HepG2 (cell line): ENCODE measurements around the gene NCOA5. TPM values are rescaled to one million over a fixed set of nuclear protein-coding genes. Genes with fewer than 3 reads are reported as not detected.

Experiments
- CBX2 ChIP-seq, 2 experiments: fragments of 200-600 bp in 1 of 2; sonication (generic); formaldehyde crosslinking in 1 of 2; IDR thresholded peaks; 2 replicates each; pipeline versions ENCODE4 v1.7.0 to v1.8.1; 2018 to 2022; ENCODE audit warnings: low read depth in 2 of 2, low read length in 1 of 2, mild to moderate bottlenecking in 1 of 2, missing genetic modification reagents in 1 of 2
- CHCHD3 ChIP-seq: sonication (generic); formaldehyde crosslinking; IDR thresholded peaks from 2 replicates; pipeline ENCODE4 v1.8.0; 2022; ENCODE audit warnings: mild to moderate bottlenecking, missing genetic modification reagents, moderate library complexity
- HDAC1 ChIP-seq: sonication (generic); formaldehyde crosslinking; IDR thresholded peaks from 2 replicates; pipeline ENCODE4 v1.5.1; 2020; ENCODE audit warnings: mild to moderate bottlenecking, missing genetic modification reagents
- HIVEP1 ChIP-seq: sonication (generic); formaldehyde crosslinking; IDR thresholded peaks from 2 replicates; pipeline ENCODE4 v1.4.0; 2020; ENCODE audit warnings: mild to moderate bottlenecking, missing genetic modification reagents
- HMG20B ChIP-seq: conservative IDR thresholded peaks from 2 replicates; pipeline ENCODE4 v1.6.1; 2016; ENCODE audit warnings: missing genetic modification reagents, missing compliant biosample characterization
- JUNB ChIP-seq: sonication (generic); formaldehyde crosslinking; IDR thresholded peaks from 2 replicates; pipeline ENCODE4 v1.8.0; 2022; ENCODE audit warnings: missing genetic modification reagents, mild to moderate bottlenecking, borderline replicate concordance
- MTF1 ChIP-seq: sonication (generic); formaldehyde crosslinking; IDR thresholded peaks from 2 replicates; pipeline ENCODE4 v1.5.0; 2020; ENCODE audit warnings: missing genetic modification reagents
- NCOA5 ChIP-seq: sonication (generic); formaldehyde crosslinking; IDR thresholded peaks from 2 replicates; pipeline ENCODE4 v1.4.0; 2020; ENCODE audit warnings: missing genetic modification reagents
- TCF12 ChIP-seq, 2 experiments: fragments of 450-650 bp in 1 of 2; sonication (generic) in 1 of 2; formaldehyde crosslinking in 1 of 2; IDR thresholded peaks; 2 replicates each; pipeline versions ENCODE4 v1.6.1 to v1.8.0; 2017 to 2022; ENCODE audit warnings: antibody characterized with exemption in 1 of 2, mild to moderate bottlenecking in 1 of 2, missing genetic modification reagents in 1 of 2, moderate library complexity in 1 of 2
- TGIF2 ChIP-seq: IDR thresholded peaks from 2 replicates; pipeline ENCODE4 v1.6.1; 2016; ENCODE audit warnings: control low read depth, missing compliant biosample characterization
- XRCC5 ChIP-seq: fragments of 200-400 bp; formaldehyde crosslinking; optimal IDR thresholded peaks from 2 replicates; pipeline ENCODE3; 2017; ENCODE audit warnings: mild to moderate bottlenecking, low read length
- ZC3H4 ChIP-seq: sonication (generic); formaldehyde crosslinking; IDR thresholded peaks from 2 replicates; pipeline ENCODE4 v1.4.0; 2020; ENCODE audit warnings: missing genetic modification reagents, borderline replicate concordance
- ZNF331 ChIP-seq: sonication (generic); formaldehyde crosslinking; IDR thresholded peaks from 2 replicates; pipeline ENCODE4 v1.4.0; 2020; ENCODE audit warnings: missing genetic modification reagents
- ZNF367 ChIP-seq: sonication (generic); formaldehyde crosslinking; IDR thresholded peaks from 2 replicates; pipeline ENCODE4 v1.4.0; 2020; ENCODE audit warnings: missing genetic modification reagents, borderline replicate concordance
- ZNF543 ChIP-seq: sonication (generic); formaldehyde crosslinking; IDR thresholded peaks from 2 replicates; pipeline ENCODE4 v1.4.0; 2020; ENCODE audit warnings: mild to moderate bottlenecking, missing genetic modification reagents
- polyA plus RNA-seq, 8 experiments: library from polyadenylated mRNA; depleted of rRNA in 3 of 8; stranded (reverse) in 7 of 8; unstranded in 1 of 8; fragments of >200 nt; fragmentation: Illumina TruSeq in 4 of 8; extraction: Trizol in 4 of 8; gene quantifications; 2 replicates each; pipeline versions ENCODE4 v1.2.1 to v1.2.3, GENCODE V29; 2011 to 2016; ENCODE audit warnings: low read depth in 4 of 8, missing spikeins in 1 of 8, mixed read lengths in 1 of 8; ENCODE audit not compliant: insufficient read depth in 1 of 8
- total RNA-seq, 5 experiments: library from RNA; depleted of rRNA; stranded (reverse); fragments of >200 nt; fragmentation: Illumina TruSeq; extraction: Trizol; gene quantifications; 2 replicates each; pipeline ENCODE4 v1.2.3, GENCODE V29; 2016; ENCODE audit warnings: low read depth in 1 of 5
- TF ChIP-seq, protein P1 (sequence below): sonication (generic); formaldehyde crosslinking; IDR thresholded peaks from 2 replicates; pipeline ENCODE4 v1.9.0; 2021; ENCODE audit warnings: mild to moderate bottlenecking, missing genetic modification reagents
- TF ChIP-seq, protein P2 (sequence below): IDR thresholded peaks from 2 replicates; pipeline ENCODE4 v1.6.1; 2016; ENCODE audit warnings: control low read depth
- TF ChIP-seq, protein P3 (sequence below): sonication (generic); formaldehyde crosslinking; IDR thresholded peaks from 2 replicates; pipeline ENCODE4 v1.4.0; 2020; ENCODE audit warnings: missing genetic modification reagents, borderline replicate concordance

The NCOA5 gene
- total and polyA plus RNA-seq, 2 of the 13 experiments (the other 11 are each of a cell fraction or from before 2014, with no cell fraction given) = 16.5 to 28.4 TPM

GRCh38 chr20:46089417-46090388 lies at the start of gene NCOA5 (continued):
- TF ChIP-seq ZNF543 (CRISPR knock-in tag) (peak; percentile 96), ZNF331 (CRISPR knock-in tag) (peak; percentile 95), TCF12 (IDR thresholded peaks at IDR 0.05) (no peak), TCF12 (CRISPR knock-in tag; IDR thresholded peaks at IDR 0.05) (peak; percentile 96), XRCC5 (peak; percentile 99), HIVEP1 (CRISPR knock-in tag) (peak; percentile 6; the same call in 1 of the 2 replicates), ZNF367 (CRISPR knock-in tag) (no peak; the same call in 1 of the 2 replicates), NCOA5 (no peak), HDAC1 (CRISPR knock-in tag) (peak; percentile 93), HMG20B (CRISPR knock-in tag) (no peak), ZC3H4 (CRISPR knock-in tag) (peak; percentile 36; the same call in 1 of the 2 replicates), CHCHD3 (peak; percentile 93), JUNB (CRISPR knock-in tag) (no peak), TGIF2 (peak; percentile 75), MTF1 (CRISPR knock-in tag) (no peak), CBX2 (IDR thresholded peaks at IDR 0.05; ENCODE audit: low read depth, low read length) (no peak), CBX2 (CRISPR knock-in tag; IDR thresholded peaks at IDR 0.05; ENCODE audit: low read depth) (peak; percentile 93)
- TF ChIP-seq, protein P1, sequence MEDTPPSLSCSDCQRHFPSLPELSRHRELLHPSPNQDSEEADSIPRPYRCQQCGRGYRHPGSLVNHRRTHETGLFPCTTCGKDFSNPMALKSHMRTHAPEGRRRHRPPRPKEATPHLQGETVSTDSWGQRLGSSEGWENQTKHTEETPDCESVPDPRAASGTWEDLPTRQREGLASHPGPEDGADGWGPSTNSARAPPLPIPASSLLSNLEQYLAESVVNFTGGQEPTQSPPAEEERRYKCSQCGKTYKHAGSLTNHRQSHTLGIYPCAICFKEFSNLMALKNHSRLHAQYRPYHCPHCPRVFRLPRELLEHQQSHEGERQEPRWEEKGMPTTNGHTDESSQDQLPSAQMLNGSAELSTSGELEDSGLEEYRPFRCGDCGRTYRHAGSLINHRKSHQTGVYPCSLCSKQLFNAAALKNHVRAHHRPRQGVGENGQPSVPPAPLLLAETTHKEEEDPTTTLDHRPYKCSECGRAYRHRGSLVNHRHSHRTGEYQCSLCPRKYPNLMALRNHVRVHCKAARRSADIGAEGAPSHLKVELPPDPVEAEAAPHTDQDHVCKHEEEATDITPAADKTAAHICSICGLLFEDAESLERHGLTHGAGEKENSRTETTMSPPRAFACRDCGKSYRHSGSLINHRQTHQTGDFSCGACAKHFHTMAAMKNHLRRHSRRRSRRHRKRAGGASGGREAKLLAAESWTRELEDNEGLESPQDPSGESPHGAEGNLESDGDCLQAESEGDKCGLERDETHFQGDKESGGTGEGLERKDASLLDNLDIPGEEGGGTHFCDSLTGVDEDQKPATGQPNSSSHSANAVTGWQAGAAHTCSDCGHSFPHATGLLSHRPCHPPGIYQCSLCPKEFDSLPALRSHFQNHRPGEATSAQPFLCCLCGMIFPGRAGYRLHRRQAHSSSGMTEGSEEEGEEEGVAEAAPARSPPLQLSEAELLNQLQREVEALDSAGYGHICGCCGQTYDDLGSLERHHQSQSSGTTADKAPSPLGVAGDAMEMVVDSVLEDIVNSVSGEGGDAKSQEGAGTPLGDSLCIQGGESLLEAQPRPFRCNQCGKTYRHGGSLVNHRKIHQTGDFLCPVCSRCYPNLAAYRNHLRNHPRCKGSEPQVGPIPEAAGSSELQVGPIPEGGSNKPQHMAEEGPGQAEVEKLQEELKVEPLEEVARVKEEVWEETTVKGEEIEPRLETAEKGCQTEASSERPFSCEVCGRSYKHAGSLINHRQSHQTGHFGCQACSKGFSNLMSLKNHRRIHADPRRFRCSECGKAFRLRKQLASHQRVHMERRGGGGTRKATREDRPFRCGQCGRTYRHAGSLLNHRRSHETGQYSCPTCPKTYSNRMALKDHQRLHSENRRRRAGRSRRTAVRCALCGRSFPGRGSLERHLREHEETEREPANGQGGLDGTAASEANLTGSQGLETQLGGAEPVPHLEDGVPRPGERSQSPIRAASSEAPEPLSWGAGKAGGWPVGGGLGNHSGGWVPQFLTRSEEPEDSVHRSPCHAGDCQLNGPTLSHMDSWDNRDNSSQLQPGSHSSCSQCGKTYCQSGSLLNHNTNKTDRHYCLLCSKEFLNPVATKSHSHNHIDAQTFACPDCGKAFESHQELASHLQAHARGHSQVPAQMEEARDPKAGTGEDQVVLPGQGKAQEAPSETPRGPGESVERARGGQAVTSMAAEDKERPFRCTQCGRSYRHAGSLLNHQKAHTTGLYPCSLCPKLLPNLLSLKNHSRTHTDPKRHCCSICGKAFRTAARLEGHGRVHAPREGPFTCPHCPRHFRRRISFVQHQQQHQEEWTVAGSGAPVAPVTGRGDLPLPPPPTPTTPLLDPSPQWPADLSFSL (CRISPR knock-in tag) = no peak; the same call in 1 of the 2 replicates
- TF ChIP-seq, protein P2, sequence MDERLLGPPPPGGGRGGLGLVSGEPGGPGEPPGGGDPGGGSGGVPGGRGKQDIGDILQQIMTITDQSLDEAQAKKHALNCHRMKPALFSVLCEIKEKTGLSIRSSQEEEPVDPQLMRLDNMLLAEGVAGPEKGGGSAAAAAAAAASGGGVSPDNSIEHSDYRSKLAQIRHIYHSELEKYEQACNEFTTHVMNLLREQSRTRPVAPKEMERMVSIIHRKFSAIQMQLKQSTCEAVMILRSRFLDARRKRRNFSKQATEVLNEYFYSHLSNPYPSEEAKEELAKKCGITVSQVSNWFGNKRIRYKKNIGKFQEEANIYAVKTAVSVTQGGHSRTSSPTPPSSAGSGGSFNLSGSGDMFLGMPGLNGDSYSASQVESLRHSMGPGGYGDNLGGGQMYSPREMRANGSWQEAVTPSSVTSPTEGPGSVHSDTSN (CRISPR knock-in tag) = 0 out of 2 replicates have a peak, but pooled peaks have one; percentile 18
- TF ChIP-seq, protein P3, sequence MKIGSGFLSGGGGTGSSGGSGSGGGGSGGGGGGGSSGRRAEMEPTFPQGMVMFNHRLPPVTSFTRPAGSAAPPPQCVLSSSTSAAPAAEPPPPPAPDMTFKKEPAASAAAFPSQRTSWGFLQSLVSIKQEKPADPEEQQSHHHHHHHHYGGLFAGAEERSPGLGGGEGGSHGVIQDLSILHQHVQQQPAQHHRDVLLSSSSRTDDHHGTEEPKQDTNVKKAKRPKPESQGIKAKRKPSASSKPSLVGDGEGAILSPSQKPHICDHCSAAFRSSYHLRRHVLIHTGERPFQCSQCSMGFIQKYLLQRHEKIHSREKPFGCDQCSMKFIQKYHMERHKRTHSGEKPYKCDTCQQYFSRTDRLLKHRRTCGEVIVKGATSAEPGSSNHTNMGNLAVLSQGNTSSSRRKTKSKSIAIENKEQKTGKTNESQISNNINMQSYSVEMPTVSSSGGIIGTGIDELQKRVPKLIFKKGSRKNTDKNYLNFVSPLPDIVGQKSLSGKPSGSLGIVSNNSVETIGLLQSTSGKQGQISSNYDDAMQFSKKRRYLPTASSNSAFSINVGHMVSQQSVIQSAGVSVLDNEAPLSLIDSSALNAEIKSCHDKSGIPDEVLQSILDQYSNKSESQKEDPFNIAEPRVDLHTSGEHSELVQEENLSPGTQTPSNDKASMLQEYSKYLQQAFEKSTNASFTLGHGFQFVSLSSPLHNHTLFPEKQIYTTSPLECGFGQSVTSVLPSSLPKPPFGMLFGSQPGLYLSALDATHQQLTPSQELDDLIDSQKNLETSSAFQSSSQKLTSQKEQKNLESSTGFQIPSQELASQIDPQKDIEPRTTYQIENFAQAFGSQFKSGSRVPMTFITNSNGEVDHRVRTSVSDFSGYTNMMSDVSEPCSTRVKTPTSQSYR (CRISPR knock-in tag) = peak; percentile 69; the same call in 1 of the 2 replicates
